OCI-LY7 (cell line): ENCODE measurements around the gene CCDC15. TPM values are rescaled to one million over a fixed set of nuclear protein-coding genes. Genes with fewer than 3 reads are reported as not detected.
A peak's percentile ranks its signal among the peaks of the same experiment; 100 is the strongest.

Experiments used
- BruUV-seq: library from RNA; stranded (reverse); fragments of 400-500 nt; replicated peaks from 2 replicates; lab custom pipeline; 2021; lab: Mats Ljungman, UMichigan
- CTCF ChIA-PET: fragments of 300-600 bp; sonication (Branson Sonifier 250); formaldehyde crosslinking; loops from one replicate; lab custom pipeline; 2022; ENCODE audit warnings: antibody characterized with exemption; ENCODE audit not compliant: unreplicated experiment; lab: Charles Lee
- POLR2A ChIA-PET: fragments of 300-600 bp; sonication (Branson Sonifier 250); formaldehyde crosslinking; loops from one replicate; lab custom pipeline; 2022; ENCODE audit warnings: antibody characterized with exemption; lab: Charles Lee
- DNase-seq: peaks from one replicate; pipeline ENCODE4 v3.0.0-alpha.2; 2015; ENCODE audit warnings: low spot score
- H2AFZ ChIP-seq: fragments of 200-600 bp; sonication (generic), shearing (Covaris generic); 2 replicates; pipeline ENCODE4 v1.6.1; 2014; ENCODE audit warnings: mild to moderate bottlenecking, antibody characterized with exemption, low read length, moderate library complexity
- H3K27ac ChIP-seq: fragments of 200-600 bp; sonication (generic); 2 replicates; pipeline ENCODE4 v1.5.1; 2014; ENCODE audit warnings: mixed run types, low read depth, mild to moderate bottlenecking, moderate library complexity, low read length, inconsistent platforms; ENCODE audit not compliant: poor library complexity, severe bottlenecking
- H3K36me3 ChIP-seq: fragments of 200-600 bp; sonication (generic); 2 replicates; pipeline ENCODE4 v1.6.1; 2014; ENCODE audit warnings: mild to moderate bottlenecking, antibody characterized with exemption, low read length, moderate library complexity, mixed read lengths; ENCODE audit not compliant: insufficient read depth
- H3K4me1 ChIP-seq: fragments of 200-600 bp; sonication (generic); 2 replicates; pipeline ENCODE4 v1.5.1; 2014; ENCODE audit warnings: mild to moderate bottlenecking, low read length; ENCODE audit not compliant: insufficient read depth, poor library complexity, severe bottlenecking
- H3K4me2 ChIP-seq: fragments of 200-600 bp; sonication (generic); 2 replicates; pipeline ENCODE4 v1.6.1; 2014; ENCODE audit warnings: mild to moderate bottlenecking, low read length
- H3K4me3 ChIP-seq: fragments of 200-600 bp; sonication (generic); 2 replicates; pipeline ENCODE4 v1.5.1; 2014; ENCODE audit warnings: mild to moderate bottlenecking, low read depth, low read length; ENCODE audit not compliant: poor library complexity, severe bottlenecking
- H3K79me2 ChIP-seq: fragments of 200-600 bp; sonication (generic); 2 replicates; pipeline ENCODE4 v1.6.1; 2016; ENCODE audit warnings: low read depth, mild to moderate bottlenecking, low read length, moderate library complexity, mixed read lengths; ENCODE audit not compliant: insufficient read depth
- H3K9me2 ChIP-seq: fragments of 200-600 bp; sonication (generic); 2 replicates; pipeline ENCODE4 v1.6.1; 2016; ENCODE audit warnings: mild to moderate bottlenecking, low read length, mixed read lengths; ENCODE audit not compliant: insufficient read depth
- H3K9me3 ChIP-seq: fragments of 200-600 bp; sonication (generic); 2 replicates; pipeline ENCODE4 v1.6.1; 2014; ENCODE audit warnings: mild to moderate bottlenecking, mixed run types, low read length, mixed read lengths
- H4K20me1 ChIP-seq: fragments of 200-600 bp; sonication (generic); 2 replicates; pipeline ENCODE4 v1.6.1; 2014; ENCODE audit warnings: mild to moderate bottlenecking, antibody characterized with exemption, low read length, moderate library complexity, mixed read lengths; ENCODE audit not compliant: insufficient read depth
- CTCF ChIP-seq: fragments of 200-600 bp; sonication (generic); conservative IDR thresholded peaks from 2 replicates; pipeline ENCODE4 v1.5.1; 2014; ENCODE audit warnings: mild to moderate bottlenecking, antibody characterized with exemption, low read length, moderate library complexity, mixed read lengths
- EZH2phosphoT487 ChIP-seq: fragments of 200-600 bp; sonication (generic); IDR thresholded peaks from 2 replicates; pipeline ENCODE4 v1.6.1; 2018; ENCODE audit warnings: low read depth, borderline replicate concordance, mild to moderate bottlenecking, mixed run types, antibody characterized with exemption, low read length, moderate library complexity, mixed read lengths
- intact Hi-C: fragments of 100-400 bp; cut with micrococcal nuclease; formaldehyde crosslinking; loops from one replicate; pipeline ENCODE4 v1.10.0; 2022; ENCODE audit not compliant: unreplicated experiment
- total RNA-seq, 2 experiments: library from RNA; depleted of rRNA in 1 of 2; stranded (reverse); fragments of >200 nt in 1 of 2; shearing (Covaris generic) in 1 of 2; gene quantifications; 2 replicates each; pipeline ENCODE4 v1.2.3, GENCODE V29; 2014 to 2022

The CCDC15 gene
- total RNA-seq, 2 experiments from 2014 or later: 9.6 to 10.6 TPM

- H3K4me3 ChIP-seq: peak within 1 kb of the TSS; percentile 55
- H3K36me3 ChIP-seq: no peaks in the 10 kb centered on the region
- no peaks in the 10 kb centered on the region for H3K79me2 ChIP-seq
- peak within 1 kb of the TSS; percentile 71 for H3K4me2 ChIP-seq
- peaks cover 5% of the 10 kb centered on the region for H3K4me1 ChIP-seq
- no peaks in the 10 kb centered on the region for H3K9me2 ChIP-seq
- ChIA-PET CTCF (interaction anchor here (0.6 kb wide), 2 partner anchors 20 to 330 kb away, joined by 3 read pairs; no protein-coding TSS in a partner anchor), POLR2A (no interaction called here)
- H4K20me1 ChIP-seq: no peaks in the 10 kb centered on the region
- no TSS peak for BruUV-seq
- no peak within 1 kb of the TSS for H2AFZ ChIP-seq
- H3K27ac ChIP-seq: no peak within 1 kb of the TSS
- H3K9me3 ChIP-seq: no peaks in the 10 kb centered on the region
- TF ChIP-seq CTCF: no peak
- TF ChIP-seq EZH2phosphoT487: peak; percentile 76; the same call in 1 of the 2 replicates
- intact Hi-C loops: no loop called here
- peak; percentile 60 for DNase-seq
Measured at GRCh38 chr11:125062931-125063428, 109.0 kb downstream of the CCDC15 start, which contains the start of gene SLC37A2. Gene SLC37A2, plus strand, starts transcription at chr11:125063305. Its CDS starts 63 bp downstream, at chr11:125063368.

GRCh38 chr11:125063429-125064043 lies 109.5 kb downstream of the CCDC15 start:
- Histone ChIP-seq H3K9me2 (no peaks in the 10 kb centered on the region), H4K20me1 (no peaks in the 10 kb centered on the region), H3K4me1 (peaks cover 5% of the 10 kb centered on the region), H3K9me3 (no peaks in the 10 kb centered on the region), H3K4me3 (peak overlapping the region; percentile 55), H3K79me2 (no peaks in the 10 kb centered on the region), H3K36me3 (no peaks in the 10 kb centered on the region), H3K27ac (no peak overlapping the region), H3K4me2 (peak overlapping the region; percentile 71), H2AFZ (no peak overlapping the region)
- TF ChIP-seq CTCF (no peak), EZH2phosphoT487 (no peak)
- DNase-seq: no peak
- intact Hi-C loops: no loop called here
- CTCF ChIA-PET: interaction anchor here (0.6 kb wide), 2 partner anchors 20 to 329 kb away, joined by 3 read pairs; no protein-coding TSS in a partner anchor
- POLR2A ChIA-PET: interaction anchor here (1.5 kb wide), 1 partner anchor 9 kb away, joined by 4 read pairs; no protein-coding TSS in a partner anchor
- BruUV-seq: no TSS peak

- POLR2A ChIA-PET: interaction anchor here (1.5 kb wide), 1 partner anchor 8 kb away, joined by 4 read pairs; no protein-coding TSS in a partner anchor
- H2AFZ ChIP-seq: no peak overlapping the region
Measured at GRCh38 chr11:125064070-125064469, 110.1 kb downstream of the CCDC15 start.

More at GRCh38 chr11:125064070-125064469, 110.1 kb downstream of the CCDC15 start:
- peaks cover 5% of the 10 kb centered on the region for H3K4me1 ChIP-seq
- intact Hi-C loops: no loop called here
- H3K4me2 ChIP-seq: no peak overlapping the region
- CTCF ChIA-PET: no interaction called here
- no peak overlapping the region for H3K27ac ChIP-seq
- TF ChIP-seq CTCF (no peak), EZH2phosphoT487 (no peak)
- no peaks in the 10 kb centered on the region for H4K20me1 ChIP-seq
- no peaks in the 10 kb centered on the region for H3K9me2 ChIP-seq
- H3K4me3 ChIP-seq: no peak overlapping the region
- BruUV-seq: no TSS peak
- H3K9me3 ChIP-seq: no peaks in the 10 kb centered on the region
- H3K79me2 ChIP-seq: no peaks in the 10 kb centered on the region
- no peaks in the 10 kb centered on the region for H3K36me3 ChIP-seq
- no peak for DNase-seq
